ENCODE data around the gene OSBPL7. TPM values are rescaled to one million over a fixed set of nuclear protein-coding genes. Genes with fewer than 3 reads are reported as not detected.

OSBPL7 gene, protein sequence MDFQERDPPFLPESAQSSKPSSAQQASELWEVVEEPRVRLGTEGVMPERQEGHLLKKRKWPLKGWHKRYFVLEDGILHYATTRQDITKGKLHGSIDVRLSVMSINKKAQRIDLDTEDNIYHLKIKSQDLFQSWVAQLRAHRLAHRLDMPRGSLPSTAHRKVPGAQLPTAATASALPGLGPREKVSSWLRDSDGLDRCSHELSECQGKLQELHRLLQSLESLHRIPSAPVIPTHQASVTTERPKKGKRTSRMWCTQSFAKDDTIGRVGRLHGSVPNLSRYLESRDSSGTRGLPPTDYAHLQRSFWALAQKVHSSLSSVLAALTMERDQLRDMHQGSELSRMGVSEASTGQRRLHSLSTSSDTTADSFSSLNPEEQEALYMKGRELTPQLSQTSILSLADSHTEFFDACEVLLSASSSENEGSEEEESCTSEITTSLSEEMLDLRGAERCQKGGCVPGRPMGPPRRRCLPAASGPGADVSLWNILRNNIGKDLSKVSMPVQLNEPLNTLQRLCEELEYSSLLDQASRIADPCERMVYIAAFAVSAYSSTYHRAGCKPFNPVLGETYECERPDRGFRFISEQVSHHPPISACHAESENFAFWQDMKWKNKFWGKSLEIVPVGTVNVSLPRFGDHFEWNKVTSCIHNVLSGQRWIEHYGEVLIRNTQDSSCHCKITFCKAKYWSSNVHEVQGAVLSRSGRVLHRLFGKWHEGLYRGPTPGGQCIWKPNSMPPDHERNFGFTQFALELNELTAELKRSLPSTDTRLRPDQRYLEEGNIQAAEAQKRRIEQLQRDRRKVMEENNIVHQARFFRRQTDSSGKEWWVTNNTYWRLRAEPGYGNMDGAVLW
- 1 to 10 TPM; 8.0 to 8.9 TPM for total RNA-seq

DNA sequence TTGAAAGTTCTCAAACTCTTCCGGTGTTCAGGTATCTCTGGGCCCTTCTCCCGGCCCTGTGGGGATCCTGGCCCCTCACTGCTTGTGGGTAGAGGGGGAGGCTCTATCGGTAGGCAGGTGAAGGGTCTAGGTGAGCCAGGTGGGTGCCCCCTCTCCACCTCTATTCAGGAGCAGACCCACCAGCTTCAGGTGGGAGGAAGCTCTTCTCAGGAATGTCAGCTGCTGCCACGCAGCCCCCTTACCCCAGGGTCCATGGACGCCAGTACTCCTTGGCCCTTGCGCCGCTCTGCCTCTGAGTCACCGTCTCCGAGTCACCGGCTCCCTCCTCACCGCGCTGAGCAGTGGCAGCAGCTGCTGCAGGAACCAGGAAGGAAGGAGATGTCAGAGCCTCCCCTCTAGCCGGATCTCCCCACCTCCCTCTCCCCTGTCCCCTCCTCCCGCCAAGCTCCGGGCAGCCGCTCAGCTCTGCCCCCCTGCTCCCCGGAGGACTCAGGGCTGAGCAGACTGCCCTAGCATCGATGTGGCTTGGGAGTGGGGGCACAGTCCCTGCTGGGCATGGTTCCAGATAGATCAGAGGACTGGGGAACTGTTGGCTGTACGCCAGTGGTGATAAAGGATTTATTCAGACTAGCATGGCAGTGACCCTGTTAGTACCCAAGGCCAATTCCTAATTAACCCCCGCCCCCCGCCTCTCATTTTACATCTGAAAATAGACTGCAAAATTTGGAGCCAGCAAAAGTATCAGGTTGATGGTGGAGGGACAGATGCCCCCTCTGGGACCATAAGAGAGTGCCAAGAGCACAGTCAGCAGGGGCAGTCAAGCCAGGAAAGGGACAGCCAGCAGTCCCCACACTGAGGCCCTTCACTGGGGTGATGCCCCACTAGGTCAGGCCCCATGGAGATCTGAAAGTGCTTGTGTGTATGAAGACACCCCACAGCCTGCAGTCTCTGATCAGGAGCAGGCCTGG, at the start of gene OSBPL7:
Gene OSBPL7, minus strand, starts transcription at position 371 of the 968 bp plus-strand sequence. CDS start 1,516 bp downstream, outside the sequence.

DNA sequence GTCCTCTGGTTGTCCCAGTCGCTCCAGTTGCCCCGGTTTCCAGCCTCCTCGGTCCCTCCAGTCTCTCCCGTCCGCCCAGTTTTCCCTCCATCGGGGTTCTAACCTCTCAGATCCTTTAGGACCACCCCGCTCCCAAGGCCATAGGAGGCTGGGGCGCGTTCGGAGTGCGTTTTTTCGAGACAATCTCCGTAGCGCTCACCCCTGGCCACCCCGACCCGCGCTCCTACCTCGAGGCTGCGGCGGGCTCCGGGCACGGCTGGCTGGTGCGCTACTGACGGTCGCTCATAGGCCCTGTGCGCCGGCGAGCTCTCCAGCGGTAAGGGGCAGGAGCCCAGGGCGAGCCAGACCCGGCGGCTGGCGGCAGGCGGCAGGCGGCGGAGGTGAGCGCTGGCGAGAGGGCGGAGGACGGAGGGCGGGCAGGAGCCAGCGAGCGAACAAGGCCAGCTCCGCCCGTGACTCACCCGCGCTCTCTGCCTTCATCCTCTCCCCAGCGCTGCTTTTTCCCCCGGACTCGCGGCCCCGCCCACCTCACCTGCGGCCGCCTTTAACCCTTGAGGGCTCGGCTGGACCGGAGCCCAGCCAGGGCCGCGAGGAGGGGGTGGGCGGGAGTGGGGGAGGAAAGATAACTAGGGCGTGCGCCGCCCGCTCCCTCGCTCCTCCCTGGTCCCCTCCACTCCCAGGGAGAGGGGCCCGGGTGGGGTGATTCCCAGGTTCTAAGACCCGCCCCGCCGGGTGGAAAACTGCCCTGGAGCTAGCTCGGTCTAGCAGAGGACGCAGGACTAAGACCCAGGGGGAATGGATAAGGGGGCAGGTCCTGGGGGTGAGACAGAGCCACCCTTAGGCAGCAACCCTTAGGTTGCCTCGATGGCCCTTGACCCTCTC, 29.3 kb upstream of the OSBPL7 start, which contains the start of gene SP6:
Gene SP6, minus strand, starts transcription at position 472 of the 882 bp plus-strand sequence. CDS start 2,734 bp downstream, outside the sequence.

GRCh38 chr17:47840742-47841487, 19.3 kb upstream of the OSBPL7 start, which contains the start of gene SCRN2:
Gene SCRN2, minus strand, starts transcription at chr17:47841273. Its CDS starts 430 bp downstream, at chr17:47840843.

GRCh38 chr17:47831003-47831933, 9.7 kb upstream of the OSBPL7 start, which contains the start of the genes LRRC46 and MRPL10:
Gene LRRC46, plus strand, starts transcription at chr17:47831670. Its CDS starts 320 bp downstream, at chr17:47831990.
Gene MRPL10, minus strand, starts transcription at chr17:47831541. Its CDS starts 30 bp downstream, at chr17:47831511.

Other genes starting within 250 kb of the OSBPL7 start
- gene KPNB1, start 171.9 kb downstream of the OSBPL7 start, total RNA-seq = 100 to 1,000 TPM; 263 to 375 TPM
- 1 to 10 TPM; 5.3 to 7.6 TPM for gene TBKBP1, start 127.6 kb downstream of the OSBPL7 start, total RNA-seq
- not detected for gene TBX21, start 88.6 kb downstream of the OSBPL7 start, total RNA-seq
- gene MRPL10, start 9.7 kb upstream of the OSBPL7 start, total RNA-seq = 10 to 100 TPM; 20.6 to 37.3 TPM
- under 1 TPM in 1 of 2 donors, not detected in 1; 0.33 TPM for gene LRRC46, start 9.9 kb upstream of the OSBPL7 start, total RNA-seq
- gene SCRN2, start 19.5 kb upstream of the OSBPL7 start, total RNA-seq = 10 to 100 TPM; 15.0 to 18.2 TPM
- not detected for gene SP6, start 29.4 kb upstream of the OSBPL7 start, total RNA-seq
- 1 to 10 TPM; 3.8 to 4.7 TPM for gene SP2, start 74.4 kb upstream of the OSBPL7 start, total RNA-seq
- 10 to 100 TPM; 37.2 to 39.3 TPM for gene PNPO, start 119.8 kb upstream of the OSBPL7 start, total RNA-seq
- not detected for gene PRR15L, start 136.1 kb upstream of the OSBPL7 start, total RNA-seq
- 10 to 100 TPM; 41.6 to 42.7 TPM for gene CDK5RAP3, start 149.3 kb upstream of the OSBPL7 start, total RNA-seq
- 10 to 100 TPM; 11.4 to 11.7 TPM for gene COPZ2, start 216.0 kb upstream of the OSBPL7 start, total RNA-seq
- 10 to 100 TPM; 87.1 to 89.2 TPM for gene NFE2L1, start 226.6 kb upstream of the OSBPL7 start, total RNA-seq